HG03442 (cell line): ENCODE measurements around the gene B3GNT8.
"Not testable (repeated sequence)": the region's sequence is repeated elsewhere in the genome, so short reads cannot be mapped to it uniquely, and the experiment has no call there.

Source experiments
- ATAC-seq: cut with Tn5 transposase; IDR thresholded peaks from one replicate; pipeline ENCODE4 v1.9.1; 2021; ENCODE audit warnings: mild to moderate bottlenecking, moderate library complexity; ENCODE audit not compliant: unreplicated experiment

Gene B3GNT8

DNA sequence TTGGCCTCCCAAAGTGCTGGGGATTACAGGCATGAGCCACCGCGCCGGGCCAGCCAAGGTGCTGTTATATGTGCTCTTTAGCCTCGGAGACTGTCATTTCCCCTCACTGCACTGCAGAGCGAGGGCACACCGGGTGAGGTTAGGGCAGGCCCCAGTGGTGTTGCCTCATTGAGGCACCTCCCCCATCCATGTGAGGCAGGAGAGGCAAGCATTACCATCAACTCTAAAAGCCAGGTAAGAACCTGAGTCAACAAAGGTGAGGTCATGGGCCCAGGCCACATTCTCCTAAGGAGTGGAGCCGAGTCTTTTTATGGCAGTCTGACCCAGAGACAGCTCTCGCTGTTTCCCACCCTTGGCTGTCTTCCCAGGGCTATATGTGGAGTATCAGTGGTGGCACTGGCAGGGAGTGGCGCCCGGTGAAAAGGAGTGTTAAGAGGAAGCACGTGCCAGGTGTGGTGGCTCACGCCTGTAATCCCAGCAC is 10.9 kb downstream of the B3GNT8 start:
- no peak for ATAC-seq

DNA sequence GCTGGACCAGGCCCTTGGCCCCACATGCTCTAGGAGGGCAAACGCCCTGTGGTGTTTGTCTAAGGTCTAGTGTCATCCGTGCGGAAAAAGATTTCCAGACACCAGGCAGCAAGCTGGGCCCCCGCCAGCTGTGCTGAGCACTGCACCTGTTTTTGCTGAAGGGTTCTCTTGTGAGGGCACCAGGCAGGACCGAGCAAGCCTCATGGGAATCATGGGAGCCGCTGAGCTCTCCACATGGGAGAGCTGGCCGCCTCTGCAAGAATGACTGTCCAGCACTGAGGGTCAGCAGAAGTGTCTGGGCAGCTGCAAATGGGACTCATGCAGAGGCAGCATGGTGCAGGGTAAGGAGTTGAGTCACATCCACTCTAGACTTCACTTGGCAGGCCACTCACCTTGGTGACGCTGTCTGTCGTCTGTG is 12.0 kb downstream of the B3GNT8 start:
- no peak for ATAC-seq

DNA sequence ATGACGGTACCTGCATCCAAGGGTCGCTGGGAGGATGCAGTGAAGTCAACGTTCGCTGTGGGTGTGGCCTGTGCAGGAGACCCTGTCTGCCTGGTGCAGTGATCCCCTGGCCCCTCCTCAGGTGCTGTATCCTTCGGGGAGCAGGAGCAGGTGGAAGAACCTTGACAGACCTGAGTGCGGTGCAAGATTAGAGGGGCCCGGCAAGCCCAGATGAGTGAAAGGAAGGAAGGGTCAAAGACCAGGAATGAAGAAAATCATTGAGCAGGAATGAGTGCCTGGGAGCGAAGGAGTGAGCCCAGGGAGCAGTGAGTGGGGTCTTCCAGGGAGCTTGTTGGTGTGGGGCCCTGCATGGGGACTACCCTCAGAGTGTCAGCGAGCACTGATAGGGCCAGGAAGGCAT is 12.7 kb downstream of the B3GNT8 start:
- no peak for ATAC-seq

DNA sequence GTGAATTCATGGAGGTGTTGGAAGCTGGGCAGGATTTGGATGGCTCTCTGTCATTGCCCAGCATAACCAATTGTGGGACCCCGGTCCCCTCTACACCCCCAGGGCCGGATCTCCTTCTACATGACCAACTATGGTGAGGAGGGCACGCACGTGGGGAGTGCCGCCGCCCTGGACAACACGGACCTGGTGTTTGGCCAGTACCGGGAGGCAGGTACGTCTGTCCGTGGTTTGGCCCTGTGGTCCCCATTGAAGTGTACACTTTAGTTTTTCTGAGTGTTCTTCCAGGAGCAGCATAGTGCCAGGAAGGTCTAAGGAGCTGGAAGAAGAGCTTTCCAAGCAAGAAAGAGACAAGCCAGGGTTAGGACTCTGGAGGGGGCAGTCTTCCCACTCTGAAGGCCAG is 13.2 kb downstream of the B3GNT8 start:
- no peak for ATAC-seq

DNA sequence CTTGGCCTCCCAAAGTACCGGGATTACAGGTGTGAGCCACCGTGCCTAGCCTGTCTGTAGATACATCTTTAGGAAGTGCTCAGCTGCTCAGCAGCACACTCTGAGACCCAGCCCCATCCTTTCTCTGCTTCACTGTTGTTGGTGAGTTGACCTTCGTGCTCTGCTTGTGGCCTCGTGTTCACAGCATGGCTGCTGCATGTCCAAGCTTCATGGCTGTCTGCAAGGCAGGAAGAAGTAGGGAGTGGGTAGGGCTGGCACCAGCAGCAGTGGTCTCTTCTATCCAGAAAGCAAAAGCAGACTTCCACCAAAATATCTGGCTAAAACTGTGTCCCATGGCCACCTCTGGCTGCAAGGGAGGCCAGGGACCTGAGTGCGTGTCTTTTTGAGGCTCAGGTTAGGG is 14.2 kb downstream of the B3GNT8 start:
- ATAC-seq, result no peak

DNA sequence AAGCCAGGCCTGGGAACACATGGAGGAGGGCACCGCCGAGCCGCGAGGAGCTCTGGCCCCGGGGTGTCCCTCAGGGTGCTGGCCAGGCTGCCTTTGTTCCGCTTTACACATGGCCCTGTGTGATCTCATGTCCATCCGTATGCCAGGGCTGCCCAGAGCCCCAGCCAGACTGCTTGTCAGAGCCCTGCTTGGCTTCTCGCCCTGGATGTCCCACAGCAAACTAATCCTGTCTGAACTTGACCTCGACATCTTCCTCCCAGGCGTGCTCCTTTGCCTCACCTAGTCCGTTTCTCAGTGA is 15.3 kb downstream of the B3GNT8 start:
- no peak for ATAC-seq

DNA sequence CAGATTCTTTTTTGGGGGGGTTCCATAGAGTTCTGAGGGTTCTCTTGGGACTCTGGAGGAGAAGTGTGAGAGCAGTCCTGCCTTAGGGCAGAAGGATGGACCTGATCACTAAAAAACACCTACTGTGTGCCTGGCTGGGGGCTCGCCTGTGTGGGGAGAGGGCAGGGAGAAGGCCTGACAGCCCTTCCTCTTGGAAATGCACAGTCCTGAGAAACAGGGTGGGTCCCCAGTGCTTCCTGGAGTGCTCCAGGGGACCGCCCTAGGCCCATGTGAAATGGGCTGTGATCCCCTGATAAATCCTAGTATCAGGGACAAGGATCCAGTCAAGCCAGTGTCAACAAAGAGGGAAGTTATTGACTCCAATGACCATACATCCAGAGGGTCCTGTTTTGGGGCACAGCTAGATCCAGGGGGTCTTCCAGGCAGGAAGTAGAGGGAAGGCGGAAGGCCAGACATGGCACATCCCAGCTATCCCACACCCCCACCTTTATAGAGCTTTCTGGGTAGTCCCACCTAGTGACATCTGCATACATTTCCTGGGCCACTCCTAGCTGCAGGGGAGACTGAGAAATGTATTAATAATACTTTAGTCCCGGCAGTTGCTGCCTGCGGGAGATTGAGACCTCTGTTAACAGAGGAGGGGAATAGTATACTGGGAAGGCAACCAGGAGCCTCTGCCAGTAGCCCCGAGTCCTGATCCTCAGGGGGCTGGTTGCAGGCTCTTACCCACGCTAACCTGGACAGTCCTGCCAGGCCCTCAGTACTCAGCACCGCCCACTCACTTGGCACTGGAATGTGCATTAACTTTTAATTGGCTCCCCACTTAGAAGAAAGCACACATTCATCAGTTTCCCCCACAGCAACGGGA is 15.8 kb downstream of the B3GNT8 start:
- ATAC-seq, result no peak

DNA sequence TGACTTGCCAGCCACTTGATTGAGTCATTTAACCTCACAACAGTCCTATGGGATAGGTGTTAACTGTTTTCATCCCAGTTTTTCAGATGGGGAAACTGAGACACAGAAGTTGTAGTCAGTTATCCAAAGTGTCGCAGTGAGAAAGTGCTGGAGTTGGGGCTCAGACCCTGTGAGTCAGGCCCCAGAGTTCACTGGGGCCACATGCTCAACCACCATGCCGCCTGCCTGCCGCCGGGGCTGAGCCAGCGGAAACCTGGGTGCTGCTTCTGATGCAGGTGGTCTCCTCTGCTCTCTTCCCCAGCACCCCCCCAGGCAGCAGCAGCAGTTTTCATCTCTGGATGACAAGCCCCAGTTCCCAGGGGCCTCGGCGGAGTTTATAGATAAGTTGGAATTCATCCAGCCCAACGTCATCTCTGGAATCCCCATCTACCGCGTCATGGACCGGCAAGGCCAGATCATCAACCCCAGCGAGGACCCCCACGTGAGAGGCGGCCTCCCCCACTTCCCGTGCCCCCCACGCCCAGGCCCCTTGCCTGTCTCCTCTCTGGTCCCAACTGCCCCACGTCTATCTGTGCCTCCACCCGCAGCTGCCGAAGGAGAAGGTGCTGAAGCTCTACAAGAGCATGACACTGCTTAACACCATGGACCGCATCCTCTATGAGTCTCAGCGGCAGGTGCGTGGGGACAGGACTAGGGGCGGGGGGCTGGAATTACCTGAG is 16.7 kb downstream of the B3GNT8 start:
- no peak for ATAC-seq

DNA sequence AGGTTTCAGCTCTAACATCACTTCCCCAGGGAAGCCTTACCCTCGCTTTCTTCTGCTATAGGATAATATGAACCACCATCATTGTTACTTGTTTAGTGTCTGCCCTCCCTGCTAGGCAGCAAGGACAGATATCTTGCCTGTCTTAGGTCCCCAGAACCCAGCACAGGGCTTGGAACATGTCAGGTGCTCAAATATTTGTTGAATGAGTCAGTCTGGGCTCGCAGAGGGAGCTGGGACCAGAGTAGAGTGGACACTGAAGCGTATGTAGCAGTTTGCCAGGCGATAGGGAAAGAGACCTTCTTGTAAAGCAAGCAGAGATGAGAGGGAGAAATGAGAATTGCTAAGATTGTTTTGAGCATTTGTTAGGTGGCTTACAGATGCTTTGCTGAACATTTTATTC is 17.9 kb downstream of the B3GNT8 start:
- no peak for ATAC-seq

DNA sequence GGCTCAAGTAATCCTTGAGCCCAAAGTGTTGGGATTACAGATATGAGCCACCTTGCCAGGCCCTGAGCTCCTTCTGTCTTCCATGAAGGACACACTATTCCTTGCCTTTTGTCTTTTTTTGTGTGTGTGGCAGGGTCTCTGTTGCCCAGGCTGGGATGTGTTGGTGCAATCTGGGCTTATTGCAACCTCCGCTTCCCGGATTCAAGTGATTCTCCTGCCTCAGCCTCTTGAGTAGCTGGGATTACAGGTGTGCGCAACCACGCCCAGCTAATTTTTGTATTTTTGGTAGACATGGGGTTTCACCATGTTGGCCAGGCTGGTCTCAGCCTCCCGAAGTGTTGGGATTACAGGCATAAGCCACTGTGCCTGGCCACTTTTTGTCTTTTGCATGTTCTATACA is 18.3 kb downstream of the B3GNT8 start:
- ATAC-seq, result not testable (repeated sequence)

DNA sequence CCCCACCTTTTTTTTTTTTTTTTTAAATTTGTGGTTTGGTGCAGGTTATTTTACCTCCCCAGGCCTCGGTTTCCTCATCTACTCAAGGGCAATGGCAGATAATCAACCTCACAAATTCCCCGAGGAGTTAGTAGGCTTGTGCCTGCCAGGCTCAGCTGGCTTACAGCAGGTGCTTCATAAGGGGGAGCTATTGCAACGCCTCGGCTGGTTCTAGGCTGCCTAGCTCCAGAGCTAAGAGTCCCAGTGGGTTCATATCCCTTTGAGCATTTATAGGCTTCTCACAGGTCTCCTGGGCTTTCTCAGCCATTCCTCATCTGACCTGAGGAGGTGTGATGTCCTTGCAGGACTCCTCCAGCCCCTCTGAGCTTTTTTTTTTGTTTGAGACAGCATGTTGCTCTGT is 18.9 kb downstream of the B3GNT8 start:
- no peak for ATAC-seq

DNA sequence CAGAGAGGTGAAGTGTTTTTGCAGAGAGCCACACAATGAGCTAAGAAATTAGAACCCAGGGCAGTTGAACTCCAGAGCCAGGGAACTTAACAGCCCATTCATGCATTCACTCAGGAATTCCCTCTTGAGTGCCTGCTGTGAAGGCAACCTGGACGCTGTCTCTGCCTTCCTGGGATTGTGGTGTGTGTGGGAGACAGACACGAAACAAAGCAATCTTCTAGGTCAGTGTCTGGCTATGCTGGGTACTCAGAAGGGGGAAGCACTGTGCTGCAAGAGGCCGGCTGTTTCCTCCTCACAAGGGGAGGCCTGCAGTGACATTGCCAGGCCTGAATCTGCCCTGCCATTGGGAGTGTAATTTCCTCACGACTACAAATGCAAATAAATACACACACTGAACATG is 19.9 kb downstream of the B3GNT8 start:
- no peak for ATAC-seq

DNA sequence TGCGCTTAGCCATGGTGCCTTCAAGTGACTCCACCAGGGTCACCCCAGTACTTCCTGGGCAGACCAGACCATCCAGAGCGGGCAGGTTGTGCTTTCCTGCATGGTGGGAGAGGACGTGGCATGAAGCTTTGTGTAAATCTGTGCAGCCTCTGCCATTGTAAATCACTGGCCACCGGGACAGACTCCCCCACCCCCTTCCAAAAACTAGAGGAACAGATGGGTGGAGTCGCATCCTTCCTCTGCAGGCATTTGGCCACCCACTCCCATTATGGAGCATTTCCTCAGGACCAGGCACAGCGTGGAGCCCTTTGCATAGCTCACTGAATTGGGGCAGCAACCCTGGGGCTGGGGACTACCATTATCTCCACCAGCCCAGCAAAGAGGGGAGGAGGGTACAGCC is 21.4 kb downstream of the B3GNT8 start:
- no peak for ATAC-seq

DNA sequence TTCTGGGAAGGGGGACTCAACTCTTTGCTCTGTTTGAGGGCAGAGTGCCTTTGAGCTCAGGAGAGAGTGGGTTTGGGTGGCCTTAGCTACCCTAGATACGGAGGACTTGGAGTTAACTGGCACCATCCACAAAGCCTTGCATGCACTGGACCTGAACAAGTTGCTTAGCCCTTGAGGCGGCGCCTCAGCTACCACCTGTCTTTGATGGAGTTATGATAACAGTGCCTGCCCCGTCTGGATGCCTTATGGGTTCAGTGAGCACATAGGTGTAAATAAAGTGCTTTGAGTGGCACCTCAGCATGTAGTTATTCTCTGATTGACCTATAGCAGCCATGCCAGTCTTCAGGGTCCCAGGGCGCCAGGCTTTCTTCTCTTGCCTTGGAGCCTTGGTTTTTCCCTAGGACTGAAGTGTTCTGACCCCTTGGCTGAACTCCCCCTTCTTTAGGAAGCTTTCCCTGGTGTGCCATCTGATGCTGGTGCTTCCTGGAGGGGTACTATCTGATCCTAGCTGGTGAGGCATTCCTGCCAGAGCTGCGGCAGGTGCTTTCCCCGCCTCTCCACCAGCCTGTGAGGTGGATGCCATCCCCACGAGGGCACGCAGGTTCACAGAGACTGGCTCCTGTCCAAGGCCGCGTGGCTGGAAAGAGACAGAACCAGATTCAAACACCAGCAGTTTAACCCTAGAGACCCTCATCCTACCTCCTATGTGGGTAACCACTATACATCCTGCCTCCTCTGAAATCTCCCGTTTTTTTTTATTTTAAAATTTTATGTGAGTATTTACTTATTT is 23.8 kb downstream of the B3GNT8 start:
- no peak for ATAC-seq

DNA sequence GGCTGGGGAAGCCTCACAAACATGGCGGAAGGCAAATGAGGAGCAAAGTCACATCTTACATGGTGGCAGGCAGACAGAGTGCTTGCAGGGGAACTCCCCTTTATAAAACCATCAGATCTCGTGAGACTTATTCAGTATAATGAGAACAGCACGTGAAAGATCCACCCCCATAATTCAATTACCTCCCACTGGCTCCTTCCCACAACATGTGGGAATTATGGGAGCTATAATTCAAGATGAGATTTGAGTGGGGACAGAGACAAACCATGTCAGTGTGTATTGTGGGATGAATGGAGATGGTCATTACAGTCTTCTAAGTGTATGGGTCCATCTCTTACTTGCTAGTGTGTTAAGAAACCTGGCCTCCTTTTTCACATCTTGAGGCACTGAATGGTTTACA is 25.2 kb downstream of the B3GNT8 start:
- ATAC-seq, result no peak

DNA sequence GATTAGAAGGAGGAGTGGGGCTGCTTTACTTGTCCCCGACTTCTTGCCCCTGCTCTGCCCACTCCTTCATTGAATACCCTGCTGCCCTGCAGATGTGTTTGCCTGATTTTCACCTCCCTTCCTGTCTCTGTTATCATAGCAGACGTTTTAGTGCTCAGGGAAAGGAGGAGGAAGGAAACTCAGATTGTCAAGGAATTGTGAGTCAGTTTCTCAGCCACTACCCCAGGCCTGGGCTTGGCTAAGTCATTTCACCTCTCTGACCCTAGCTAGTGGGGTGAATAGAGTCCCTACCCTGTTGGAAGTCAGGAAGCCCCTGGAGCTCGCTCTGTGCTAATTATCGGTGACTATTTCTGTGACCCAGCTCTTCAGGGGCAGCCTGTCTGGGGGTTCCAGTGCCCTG is 25.7 kb downstream of the B3GNT8 start:
- no peak for ATAC-seq

DNA sequence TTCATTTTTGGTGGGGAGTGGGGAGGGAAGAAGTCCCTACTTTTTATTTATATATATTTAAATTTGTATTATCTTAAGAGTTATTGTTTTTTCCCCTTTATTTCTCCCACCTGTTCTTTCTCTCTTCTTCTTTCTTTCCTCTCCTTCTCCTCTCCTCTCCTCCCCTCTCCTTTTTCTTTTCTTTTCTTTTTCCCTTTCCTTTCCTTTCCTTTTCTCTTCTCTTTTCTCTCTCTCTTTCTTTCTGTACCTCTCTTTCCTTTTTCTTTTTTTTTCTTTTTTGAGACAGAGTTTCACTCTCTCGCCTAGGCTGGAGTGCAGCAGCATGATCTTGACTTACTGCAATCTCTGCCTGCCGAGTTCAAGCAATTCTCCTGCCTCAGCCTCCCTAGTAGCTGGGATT is 27.6 kb downstream of the B3GNT8 start:
- ATAC-seq, result no peak

DNA sequence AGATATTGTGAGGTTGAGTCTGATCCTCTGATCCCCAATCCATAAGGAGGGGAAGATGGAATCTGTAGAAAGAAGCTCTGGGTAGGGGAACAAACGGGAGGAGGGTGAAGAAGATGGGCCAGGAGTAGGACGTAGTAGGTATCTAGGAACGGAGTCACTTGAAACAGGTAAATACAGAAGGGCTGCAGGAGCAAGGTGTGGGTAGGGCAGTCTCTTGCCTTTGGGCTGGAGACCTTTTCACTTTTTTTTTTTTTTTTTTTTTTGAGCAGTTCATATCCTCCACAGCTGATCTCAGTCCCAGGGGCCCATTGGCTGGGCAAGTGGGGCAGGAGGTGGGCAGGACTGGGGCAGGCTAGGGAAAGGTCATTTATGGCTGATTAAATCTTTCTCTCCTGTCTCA is 28.1 kb downstream of the B3GNT8 start:
- ATAC-seq, result no peak

DNA sequence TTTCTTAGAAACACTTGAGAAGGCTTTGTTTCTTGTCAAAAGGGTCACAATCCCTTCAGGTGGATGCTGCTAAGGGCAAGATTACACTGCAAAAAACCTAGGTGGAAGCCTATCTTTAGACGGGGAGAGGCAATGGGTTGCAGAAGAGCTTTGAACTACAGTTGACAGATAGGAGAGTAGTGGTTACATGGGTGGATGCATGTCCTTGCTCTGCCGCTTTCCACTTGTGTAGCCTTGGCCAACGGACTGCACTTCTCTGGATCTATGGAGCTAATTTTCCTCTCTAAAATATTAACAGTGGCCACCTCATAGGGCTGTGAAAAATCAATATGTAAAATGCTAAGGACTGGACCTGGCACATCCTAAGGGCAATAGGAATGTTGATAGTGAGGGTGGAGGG is 28.6 kb downstream of the B3GNT8 start:
- ATAC-seq, result no peak

DNA sequence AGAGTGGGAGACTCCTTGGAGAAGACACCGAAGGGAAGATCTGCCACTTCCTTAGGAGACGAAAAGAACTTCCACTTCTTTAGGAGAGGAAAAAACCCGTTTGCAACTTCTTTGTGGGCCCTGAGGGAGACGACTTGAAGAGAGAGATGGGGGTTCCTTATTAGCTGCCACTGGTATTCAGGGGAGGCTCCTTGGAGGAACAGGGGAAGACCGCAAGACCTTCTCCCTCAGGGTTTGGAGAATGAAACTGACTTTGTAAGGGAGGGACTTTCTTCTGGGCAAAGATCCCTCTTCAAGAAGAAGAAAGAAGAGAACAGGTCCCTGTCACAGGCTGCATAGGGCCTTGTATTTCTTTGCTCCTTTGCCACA is 29.1 kb downstream of the B3GNT8 start:
- ATAC-seq, result no peak

DNA sequence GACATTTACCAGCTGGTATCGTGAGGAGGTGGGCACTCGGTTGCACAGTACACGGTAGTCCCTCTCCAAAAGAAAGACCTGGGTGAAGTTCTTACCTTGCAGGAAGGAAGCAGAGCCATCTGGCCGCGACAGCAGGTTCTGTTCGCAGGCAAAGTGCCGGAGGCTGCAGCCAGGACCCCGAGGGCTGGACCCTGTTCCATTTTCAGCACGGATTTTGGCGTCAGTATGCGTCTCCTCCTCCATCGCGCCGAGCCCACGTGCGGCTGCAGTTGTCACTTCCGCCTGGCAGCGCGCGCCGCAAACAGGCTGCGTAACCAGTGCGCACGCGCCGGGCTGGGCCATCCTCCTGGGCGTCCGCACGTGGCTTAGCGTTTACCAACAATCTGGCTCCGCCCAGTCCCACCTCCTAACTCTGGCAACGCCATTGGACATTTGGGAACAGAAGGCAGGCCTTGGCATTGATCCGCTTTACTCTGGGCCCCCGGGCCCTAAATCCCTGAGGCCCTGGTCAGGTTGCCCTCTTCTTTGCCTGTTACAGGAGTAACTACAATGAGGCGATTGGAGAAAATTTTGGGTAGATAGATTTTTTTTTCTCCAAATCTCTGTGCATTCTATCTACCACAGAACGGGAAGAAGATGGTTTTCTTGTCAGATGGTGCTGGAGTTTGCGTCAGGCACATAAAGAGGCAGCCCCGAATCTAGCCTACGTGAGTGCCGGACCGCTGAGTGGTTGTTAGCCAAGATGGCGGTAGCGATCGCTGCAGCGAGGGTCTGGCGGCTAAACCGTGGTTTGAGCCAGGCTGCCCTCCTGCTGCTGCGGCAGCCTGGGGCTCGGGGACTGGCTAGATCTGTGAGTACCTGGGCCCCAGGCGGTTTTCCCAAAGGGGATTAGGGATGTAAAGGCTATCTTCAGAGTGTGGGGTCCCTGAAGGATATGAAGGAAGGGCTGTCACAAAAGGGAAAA is 29.8 kb downstream of the B3GNT8 start, which contains the start of the genes BCKDHA and EXOSC5:
TSS of gene BCKDHA (plus strand) at position 733 of the 964 bp plus-strand sequence. CDS start at position 743, 10 bp downstream.
TSS of gene EXOSC5 (minus strand) at position 274 of the 964 bp plus-strand sequence. CDS start at position 243, 31 bp downstream.
- peak; percentile 86 for ATAC-seq
